Effector CD4-positive, alpha-beta T cell (primary cell): ENCODE measurements around the gene CCDC192.
"Not testable (repeated sequence)": the region's sequence is repeated elsewhere in the genome, so short reads cannot be mapped to it uniquely, and the experiment has no call there.

Source experiments
- DNase-seq: peaks from one replicate; pipeline ENCODE4 v3.0.0-alpha.2; 2020

CCDC192 gene

DNA sequence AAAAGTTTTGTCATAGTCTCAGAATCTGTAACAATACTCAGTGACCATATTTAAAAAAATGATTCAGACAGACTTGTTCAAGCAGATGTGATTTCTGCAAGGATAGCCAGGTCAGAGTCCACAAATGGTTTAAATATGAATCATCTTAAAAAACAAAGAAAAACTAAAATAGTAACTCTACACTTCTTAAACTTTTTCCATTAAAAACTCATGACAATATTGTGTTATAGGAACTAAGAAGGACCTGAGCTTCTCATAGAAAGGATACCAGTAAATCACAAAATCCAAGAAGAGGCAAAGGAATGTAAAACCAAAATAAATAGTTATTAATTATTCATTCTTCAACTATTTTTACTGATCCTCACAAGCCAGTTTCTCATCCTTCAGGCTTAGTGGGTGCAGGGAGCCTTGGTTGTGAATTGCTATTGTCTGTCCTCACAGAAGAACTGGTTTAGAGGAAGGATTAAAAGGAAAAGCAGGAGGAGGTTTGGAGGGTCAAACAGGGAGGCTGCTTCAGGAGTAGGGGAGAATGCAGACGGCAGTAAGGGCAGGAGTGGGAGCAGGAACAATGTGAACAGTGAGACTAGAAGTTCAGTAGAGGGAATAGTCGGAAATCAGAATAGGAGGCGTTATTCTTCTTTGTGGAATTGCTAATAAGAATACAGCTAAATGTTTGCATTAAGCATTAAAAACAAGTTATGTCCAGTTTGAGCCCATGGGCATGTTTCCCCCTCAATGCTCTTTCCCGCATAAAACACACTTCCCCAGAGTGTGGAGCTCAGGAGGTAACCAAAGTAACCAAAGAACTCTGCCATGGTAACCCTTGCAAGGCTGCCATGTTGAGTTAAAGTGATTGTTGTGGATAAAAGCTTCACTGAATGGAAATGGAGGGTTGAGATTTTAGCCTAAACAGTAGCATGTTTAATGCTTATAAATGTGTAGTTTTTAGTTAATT, 110.7 kb downstream of the CCDC192 start:
- no peak for DNase-seq

DNA sequence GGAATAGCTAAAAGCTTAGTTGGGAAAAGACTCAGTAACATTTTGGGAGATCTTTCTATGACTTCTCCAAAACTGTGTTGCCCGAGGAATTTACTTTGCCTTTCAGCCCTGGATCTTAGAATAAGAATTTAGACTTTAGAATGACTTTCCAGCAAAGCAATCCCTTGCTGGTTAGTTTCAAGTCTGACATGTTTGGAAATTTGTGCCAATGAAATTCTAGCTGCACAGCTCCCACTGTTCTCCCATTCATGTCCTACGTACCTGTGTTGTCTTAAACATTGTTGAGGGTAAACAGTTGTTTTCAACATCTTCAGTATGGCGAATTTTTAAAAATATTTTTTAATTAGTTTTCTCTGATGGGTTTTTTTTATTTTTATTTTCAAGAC, 111.4 kb downstream of the CCDC192 start:
- DNase-seq: no peak

GRCh38 chr5:127820910-127821553, 117.8 kb downstream of the CCDC192 start:
- DNase-seq: no peak

DNA sequence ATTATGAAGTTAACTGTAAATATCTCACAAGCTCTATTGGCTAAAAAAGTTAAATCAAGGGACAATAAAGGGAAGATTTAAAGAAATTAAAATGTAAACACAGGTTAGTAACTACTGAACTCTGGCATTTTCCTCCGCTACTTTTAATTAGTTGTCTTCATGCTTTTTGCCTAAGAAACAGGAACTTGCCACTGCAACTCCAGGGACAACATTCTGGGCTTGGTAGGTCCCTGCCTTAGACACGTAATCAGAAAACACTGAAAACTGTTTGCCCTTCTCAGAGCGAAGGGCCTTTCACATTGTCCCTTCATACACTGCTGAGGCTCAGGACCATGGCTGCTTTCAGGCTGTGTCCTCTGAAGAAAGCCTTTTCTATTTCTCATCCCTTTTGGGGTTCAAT, 118.7 kb downstream of the CCDC192 start:
- no peak for DNase-seq

- no peak for DNase-seq
Observed at GRCh38 chr5:127824126-127824525, 120.9 kb downstream of the CCDC192 start.

DNA sequence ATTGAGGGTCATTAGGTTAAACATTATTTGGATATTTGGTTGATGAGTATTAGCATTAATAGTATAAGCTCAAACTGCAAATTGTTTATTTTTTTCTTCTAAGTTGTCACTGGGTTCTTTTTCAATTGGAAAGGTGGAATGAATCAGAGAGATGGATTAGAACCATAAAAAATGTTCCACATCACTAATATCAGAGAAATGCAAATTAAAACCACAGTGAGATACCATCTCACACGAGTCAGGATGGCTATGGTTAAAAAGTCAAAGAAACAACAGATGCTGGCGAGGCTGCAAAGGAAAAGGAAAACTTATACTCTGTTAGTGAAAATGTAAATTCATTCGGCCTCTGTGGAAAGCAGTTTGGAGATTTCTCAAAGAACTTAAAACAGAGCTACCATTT, 122.8 kb downstream of the CCDC192 start:
- DNase-seq: no peak

DNA sequence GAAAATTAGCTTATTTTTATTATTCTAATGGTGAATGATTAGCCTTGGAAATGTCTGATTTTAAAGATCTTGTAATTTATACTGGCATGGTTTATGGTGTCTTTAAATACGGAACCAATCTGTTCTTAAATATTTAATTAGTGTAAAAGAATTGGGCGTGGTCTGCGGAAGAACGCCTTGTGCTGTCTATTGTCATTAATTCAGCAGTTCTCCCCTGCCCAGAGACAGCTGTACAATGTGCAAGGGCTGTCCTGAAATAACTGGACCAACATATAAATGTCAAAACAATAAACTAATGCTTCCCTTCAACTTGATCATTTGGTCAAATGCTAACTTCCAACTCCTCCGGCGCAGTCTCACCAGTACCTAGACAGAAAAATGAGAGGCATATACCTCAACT, 124.3 kb downstream of the CCDC192 start:
- DNase-seq: no peak

DNA sequence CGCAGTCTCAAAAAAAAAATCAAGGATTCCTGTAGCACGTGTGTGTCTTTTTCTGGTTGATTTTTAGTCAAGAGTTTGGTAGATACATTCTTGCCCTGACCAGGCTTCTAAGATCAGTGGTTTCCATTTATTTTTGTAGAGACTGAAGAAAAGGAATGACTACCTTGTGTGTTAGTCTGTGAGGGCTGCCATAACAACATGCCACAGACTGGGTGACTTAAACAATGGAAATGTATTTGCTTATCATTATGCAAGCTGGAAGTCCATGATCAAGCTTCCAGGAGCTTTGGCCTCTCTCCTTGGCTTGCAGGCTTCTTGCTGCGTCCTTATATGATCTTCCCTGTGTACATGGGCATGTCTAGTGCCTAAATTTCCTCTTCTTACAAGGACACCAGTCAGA, 127.0 kb downstream of the CCDC192 start:
- DNase-seq: no peak

DNA sequence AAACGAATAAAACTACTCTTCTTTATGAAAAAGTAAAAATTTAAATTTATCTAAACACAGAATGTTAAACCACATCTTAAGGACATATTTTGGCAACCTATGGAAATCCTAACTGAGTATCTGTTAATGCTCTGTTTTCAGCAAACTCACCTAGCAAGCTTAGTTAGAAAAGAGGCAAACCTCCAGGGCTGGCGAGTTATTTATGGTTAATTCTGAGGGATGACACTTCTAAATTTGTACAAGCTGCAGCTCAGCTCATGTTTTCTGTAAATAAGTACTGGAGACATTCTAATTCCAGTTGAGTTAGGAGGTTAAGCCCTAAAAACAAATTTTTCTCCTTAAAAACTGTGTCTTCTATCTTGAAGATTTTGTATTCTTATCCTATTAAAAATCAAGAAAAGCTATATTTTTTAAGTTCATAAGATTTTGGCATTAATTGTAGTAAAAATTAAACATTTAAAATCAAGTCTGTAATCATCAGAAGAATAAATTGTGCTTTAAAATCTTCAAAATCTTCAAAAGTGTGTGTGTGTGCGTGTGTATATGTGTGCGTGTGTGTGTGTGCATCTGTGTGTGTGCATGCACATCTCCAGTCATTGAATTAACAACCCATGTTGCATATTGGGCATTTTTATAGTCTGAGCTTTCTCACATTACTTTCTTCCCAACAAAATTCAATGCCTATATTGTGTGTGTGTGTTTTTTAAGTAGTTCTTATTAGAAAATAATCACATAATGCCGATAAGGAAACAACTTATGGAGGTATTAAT, 127.8 kb downstream of the CCDC192 start:
- no peak for DNase-seq

- no peak for DNase-seq
Observed at GRCh38 chr5:127832067-127832466, 128.9 kb downstream of the CCDC192 start.

DNA sequence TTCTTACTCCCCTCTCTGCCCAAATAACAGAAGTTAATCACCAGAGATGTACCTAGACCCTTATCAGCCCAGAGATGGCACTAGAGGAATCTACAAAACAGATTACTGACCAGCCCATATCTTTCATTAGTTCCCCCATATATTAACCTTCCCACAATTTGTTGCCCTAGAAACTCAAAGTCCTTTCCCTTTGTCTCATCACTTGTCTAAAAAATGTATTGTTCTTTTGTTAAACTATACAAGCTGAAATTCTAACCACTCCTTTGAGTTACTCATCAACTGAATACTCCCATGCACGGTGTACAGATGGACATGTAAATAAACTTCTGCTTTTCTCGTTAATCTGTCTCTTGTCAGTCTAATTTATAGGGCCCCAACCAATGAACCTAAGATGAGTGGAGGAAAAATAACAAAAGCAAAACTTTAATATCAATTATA, 130.9 kb downstream of the CCDC192 start:
- DNase-seq: no peak

DNA sequence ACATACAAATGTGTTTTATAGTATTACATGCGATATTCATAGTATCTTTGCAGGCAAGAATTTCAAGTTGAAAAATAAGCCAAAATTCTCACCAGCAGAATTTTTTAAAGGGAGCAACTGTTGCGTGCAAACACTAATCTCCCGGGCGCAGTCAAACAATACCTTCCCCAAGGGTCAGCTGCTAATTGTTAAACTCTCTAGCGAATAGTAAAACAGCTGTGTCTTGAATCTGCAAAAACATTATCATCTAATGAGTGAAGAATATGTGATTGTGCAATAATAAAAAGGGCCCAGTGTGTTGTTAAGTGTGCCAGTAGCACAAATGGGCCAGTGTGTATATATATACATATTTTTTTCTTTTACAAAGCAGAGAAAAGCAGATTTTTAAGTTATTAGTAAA, 131.4 kb downstream of the CCDC192 start:
- no peak for DNase-seq

DNA sequence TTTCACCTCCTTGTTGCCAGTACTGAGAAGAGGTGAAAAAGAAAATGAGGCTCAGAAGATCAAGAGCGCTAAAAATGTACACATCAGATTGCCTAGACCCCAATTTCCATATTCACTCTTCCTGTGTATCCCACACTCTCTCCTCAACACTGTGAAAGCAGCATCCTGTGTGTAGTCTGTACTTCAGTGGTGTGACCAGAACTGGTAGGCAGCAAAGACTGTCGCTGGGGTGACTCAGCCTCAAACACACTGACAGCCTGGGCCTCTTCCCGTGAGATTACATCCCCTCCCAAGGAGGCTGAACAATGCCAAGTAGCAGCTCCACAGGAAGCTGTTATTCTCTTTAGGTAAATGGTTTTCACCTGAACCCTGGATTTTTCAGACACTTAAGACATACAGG, 135.5 kb downstream of the CCDC192 start:
- DNase-seq: no peak

GRCh38 chr5:127839072-127839471, 135.9 kb downstream of the CCDC192 start:
- no peak for DNase-seq

DNA sequence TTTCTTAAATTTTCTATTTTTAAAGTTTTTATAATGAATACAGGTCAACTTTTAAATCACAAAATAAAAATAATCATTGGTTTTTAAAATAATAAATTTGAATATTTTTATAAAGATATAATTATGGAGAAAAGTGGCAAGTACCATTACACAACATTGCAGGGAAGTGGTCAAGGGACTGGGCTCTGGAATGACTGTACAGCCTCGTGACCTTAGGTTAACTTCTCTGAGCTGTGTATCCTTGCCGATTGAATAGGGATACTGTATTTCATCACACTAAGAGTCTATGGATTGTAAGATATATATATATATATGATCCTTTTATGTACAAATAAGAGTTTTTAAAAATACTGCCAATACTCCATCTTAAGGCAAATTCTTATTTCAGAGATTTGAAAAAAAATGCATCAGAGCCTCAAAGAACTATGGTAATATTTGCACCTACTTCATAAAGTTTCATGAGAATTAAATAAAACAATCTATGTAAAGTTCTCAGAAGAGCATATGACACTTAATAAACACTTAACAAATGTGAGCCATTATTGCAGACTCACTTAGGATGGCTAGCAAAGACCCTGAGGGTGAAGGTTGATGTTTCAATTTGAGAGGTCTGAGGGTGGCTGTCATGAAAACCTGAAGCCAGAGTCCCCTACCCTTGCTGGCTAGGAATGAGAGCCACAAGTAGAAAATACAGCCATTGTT, 136.5 kb downstream of the CCDC192 start:
- no peak for DNase-seq

DNA sequence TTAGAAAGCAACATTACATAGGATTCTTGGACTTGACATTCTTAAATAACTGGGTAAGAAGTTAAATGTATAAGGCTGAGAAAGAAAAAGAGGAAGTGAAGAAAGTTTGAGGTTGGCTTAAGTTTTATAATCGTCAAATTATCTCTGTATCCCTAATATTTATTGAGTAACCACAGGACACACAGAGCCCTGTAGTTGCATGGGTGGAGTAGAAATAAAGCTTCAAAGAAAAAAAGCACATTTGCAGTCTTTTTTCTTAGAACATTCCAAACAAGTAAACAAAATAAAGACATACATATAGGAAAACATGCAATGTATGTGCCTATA, 137.0 kb downstream of the CCDC192 start:
- DNase-seq: no peak

DNA sequence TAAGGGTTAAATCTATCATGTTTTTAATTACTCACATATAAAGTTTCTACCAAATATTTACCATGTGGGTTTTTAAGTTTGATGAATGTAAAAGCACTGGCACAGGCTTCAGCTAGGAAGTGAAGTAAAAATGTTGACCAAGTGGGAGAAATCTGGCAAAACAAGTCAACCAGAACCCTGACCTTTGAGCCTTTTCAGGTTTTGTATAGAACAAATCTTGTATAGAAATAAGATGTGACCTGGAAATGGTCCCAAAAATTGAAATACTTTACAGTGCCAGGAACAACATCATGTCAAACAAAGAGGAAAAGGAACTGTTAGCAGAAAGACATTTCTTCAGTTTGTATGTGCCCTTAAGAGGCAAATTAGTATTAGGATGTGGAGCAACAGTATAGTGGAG, 137.6 kb downstream of the CCDC192 start:
- DNase-seq: no peak

DNA sequence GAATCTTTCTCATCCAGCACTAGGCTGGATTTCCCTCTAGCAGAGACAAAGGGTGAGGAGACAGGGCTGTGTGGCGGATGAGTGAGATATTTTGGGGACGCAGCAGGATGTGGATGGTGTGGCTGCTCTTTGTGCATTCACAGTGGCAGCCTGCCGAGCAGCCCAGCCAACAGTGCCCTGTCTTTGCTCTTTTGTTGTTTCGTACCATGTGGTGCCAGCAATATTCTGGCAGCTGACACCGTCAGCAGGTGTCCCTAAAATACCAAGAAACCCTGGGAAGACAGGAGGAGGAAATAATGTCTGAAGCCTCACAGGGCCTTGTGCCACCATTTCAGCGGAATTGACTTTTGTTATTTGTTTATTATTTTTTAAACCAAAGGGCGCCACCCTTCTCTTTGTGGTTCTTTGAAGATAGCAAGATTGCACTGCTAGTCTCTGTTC, 141.4 kb downstream of the CCDC192 start:
- DNase-seq: no peak

- DNase-seq: no peak
Observed at GRCh38 chr5:127846884-127847283, 143.7 kb downstream of the CCDC192 start.

- DNase-seq: not testable (repeated sequence)
Observed at GRCh38 chr5:127847641-127848040, 144.4 kb downstream of the CCDC192 start.

DNA sequence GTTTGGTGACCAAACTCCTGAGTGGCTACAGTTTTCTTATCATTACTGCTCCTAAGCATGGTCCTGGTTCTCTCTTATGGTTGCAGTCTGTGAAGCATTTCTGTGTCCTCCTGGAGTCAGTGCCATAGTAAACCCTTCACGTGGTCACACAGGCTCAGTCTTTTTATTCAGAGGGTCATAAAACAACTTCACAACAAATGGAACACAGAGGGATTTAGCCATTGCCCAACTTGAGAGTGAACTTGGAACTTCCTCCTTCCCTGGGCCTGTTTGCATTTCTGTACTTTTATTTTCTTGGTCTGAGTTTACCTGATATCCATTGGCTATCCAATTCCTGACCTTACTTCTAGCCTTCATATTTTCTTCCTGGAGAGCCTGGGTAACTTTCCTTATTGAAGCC, 144.9 kb downstream of the CCDC192 start:
- no peak for DNase-seq

DNA sequence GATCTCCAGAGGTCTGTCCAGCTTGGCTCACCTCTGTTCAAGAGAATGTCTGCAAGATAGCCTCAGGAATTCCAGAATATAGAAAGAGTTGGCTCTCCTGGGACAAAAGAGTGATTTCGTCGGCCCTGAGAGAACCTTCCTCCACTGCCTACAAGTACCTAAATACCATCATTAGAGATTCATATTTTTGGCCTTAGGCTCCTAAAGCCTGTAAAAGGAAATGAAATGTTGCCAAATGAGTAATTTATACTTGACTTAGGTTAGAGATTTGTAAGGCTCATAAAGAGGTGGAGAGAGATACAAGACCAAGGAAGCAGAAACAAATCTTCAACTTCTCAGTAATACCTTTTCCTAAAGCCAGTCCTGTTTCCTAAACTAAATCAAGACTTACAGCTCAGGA, 146.2 kb downstream of the CCDC192 start:
- DNase-seq: no peak

GRCh38 chr5:127849891-127850290, 146.7 kb downstream of the CCDC192 start:
- DNase-seq: no peak
